Activated CD4-positive, alpha-beta memory T cell treated with anti-CD3 and anti-CD28 coated beads for 36 hours (primary cell): Measurements from ENCODE around the gene ATG5. TPM values are rescaled to one million over a fixed set of nuclear protein-coding genes. Genes with fewer than 3 reads are reported as not detected.

Experiments
- CTCF ChIA-PET: fragments of 350-600 bp; sonication (Branson Sonifier 250); formaldehyde crosslinking; loops from one replicate; lab custom pipeline; 2021; ENCODE audit warnings: antibody characterized with exemption, inconsistent platforms; lab: Charles Lee
- POLR2A ChIA-PET: fragments of 350-600 bp; sonication (Branson Sonifier 250); formaldehyde crosslinking; loops from one replicate; lab custom pipeline; 2021; ENCODE audit warnings: antibody characterized with exemption; lab: Charles Lee
- DNase-seq: peaks from one replicate; pipeline ENCODE4 v3.0.0-alpha.2; 2020
- H3K27ac Mint-ChIP-seq: one replicate; pipeline ENCODE4 v1.8.0; 2021; ENCODE audit warnings: mixed read lengths
- H3K27me3 Mint-ChIP-seq: one replicate; pipeline ENCODE4 v1.8.0; 2021; ENCODE audit warnings: mixed read lengths
- H3K36me3 Mint-ChIP-seq: one replicate; pipeline ENCODE4 v1.8.0; 2021; ENCODE audit warnings: mixed read lengths
- H3K4me1 Mint-ChIP-seq: one replicate; pipeline ENCODE4 v1.8.0; 2021; ENCODE audit warnings: low read depth, mixed read lengths
- H3K4me3 Mint-ChIP-seq: one replicate; pipeline ENCODE4 v1.8.0; 2021; ENCODE audit warnings: mild to moderate bottlenecking, mixed read lengths
- H3K9me3 Mint-ChIP-seq: one replicate; pipeline ENCODE4 v1.8.0; 2021; ENCODE audit warnings: mixed read lengths
- intact Hi-C: fragments of 100-400 bp; cut with micrococcal nuclease; formaldehyde crosslinking; loops from one replicate; pipeline ENCODE4 v1.15.1; 2023
- total RNA-seq, 2 experiments: library from RNA; stranded (reverse); gene quantifications; one replicate each; pipeline ENCODE4 v1.2.3, GENCODE V29; 2021

The ATG5 gene
- total RNA-seq, 2 experiments from 2014 or later: 29.2 TPM

GRCh38 chr6:106308985-106309384 lies 16.6 kb downstream of the ATG5 start:
- peaks cover 15% of the 10 kb centered on the region for H3K36me3 Mint-ChIP-seq
- CTCF ChIA-PET: interaction anchor here (1.7 to 1.9 kb wide), 2 partner anchors 8 to 86 kb away, joined by 4 to 7 read pairs; no protein-coding TSS in a partner anchor

GRCh38 chr6:106305740-106306139 lies 19.8 kb downstream of the ATG5 start:
- H3K27ac Mint-ChIP-seq: no peak overlapping the region
- no peaks in the 10 kb centered on the region for H3K9me3 Mint-ChIP-seq
- no peaks in the 10 kb centered on the region for H3K27me3 Mint-ChIP-seq
- CTCF ChIA-PET: interaction anchor here (1.4 kb wide), 1 partner anchor 32 kb away, joined by 4 read pairs; no protein-coding TSS in a partner anchor
- H3K36me3 Mint-ChIP-seq: peaks cover 6% of the 10 kb centered on the region
- DNase-seq: no peak
- POLR2A ChIA-PET: no interaction called here
- intact Hi-C loops: no loop called here
- H3K4me3 Mint-ChIP-seq: no peak overlapping the region
- peaks cover 11% of the 10 kb centered on the region for H3K4me1 Mint-ChIP-seq

More at GRCh38 chr6:106308985-106309384, 16.6 kb downstream of the ATG5 start:
- DNase-seq: no peak
- Mint-ChIP-seq H3K9me3 (no peaks in the 10 kb centered on the region), H3K27me3 (no peaks in the 10 kb centered on the region), H3K4me1 (peaks cover 33% of the 10 kb centered on the region), H3K27ac (no peak overlapping the region), H3K4me3 (no peak overlapping the region)
- POLR2A ChIA-PET: no interaction called here
- intact Hi-C loops: no loop called here

- Mint-ChIP-seq H3K27me3 (no peaks in the 10 kb centered on the region), H3K36me3 (no peaks in the 10 kb centered on the region), H3K27ac (no peak overlapping the region), H3K4me3 (no peak overlapping the region), H3K9me3 (no peaks in the 10 kb centered on the region), H3K4me1 (peaks cover 15% of the 10 kb centered on the region)
- DNase-seq: no peak
- ChIA-PET POLR2A (no interaction called here), CTCF (interaction anchor here (0.6 to 4.0 kb wide), 14 partner anchors 9 to 871 kb away, joined by 3 to 13 read pairs (median 3); no protein-coding TSS in a partner anchor)
- intact Hi-C loops: loop anchor here (1.0 to 5.0 kb wide), 3 partner anchors 204 to 868 kb away; no protein-coding TSS in a partner anchor
Observed at GRCh38 chr6:106300944-106301343, 24.6 kb downstream of the ATG5 start.

- peaks cover 12% of the 10 kb centered on the region for H3K4me1 Mint-ChIP-seq
- intact Hi-C loops: loop anchor here (2.0 to 5.0 kb wide), 2 partner anchors 203 to 867 kb away; no protein-coding TSS in a partner anchor
- no peak overlapping the region for H3K4me3 Mint-ChIP-seq
- H3K9me3 Mint-ChIP-seq: no peaks in the 10 kb centered on the region
- ChIA-PET POLR2A (no interaction called here), CTCF (interaction anchor here (1.0 to 4.0 kb wide), 9 partner anchors 10 to 870 kb away, joined by 3 to 13 read pairs (median 4); no protein-coding TSS in a partner anchor)
- no peak for DNase-seq
- H3K27ac Mint-ChIP-seq: no peak overlapping the region
- no peaks in the 10 kb centered on the region for H3K36me3 Mint-ChIP-seq
- no peaks in the 10 kb centered on the region for H3K27me3 Mint-ChIP-seq
Observed at GRCh38 chr6:106300020-106300780, 25.4 kb downstream of the ATG5 start.

GRCh38 chr6:106293116-106293515 lies 32.4 kb downstream of the ATG5 start:
- ChIA-PET CTCF (no interaction called here), POLR2A (interaction anchor here (0.6 kb wide), 1 partner anchor 23 kb away, joined by 3 read pairs; no protein-coding TSS in a partner anchor)
- DNase-seq: no peak
- Mint-ChIP-seq H3K4me3 (no peak overlapping the region), H3K27me3 (no peaks in the 10 kb centered on the region), H3K4me1 (peaks cover 9% of the 10 kb centered on the region), H3K36me3 (peaks cover 22% of the 10 kb centered on the region), H3K27ac (no peak overlapping the region), H3K9me3 (no peaks in the 10 kb centered on the region)
- intact Hi-C loops: no loop called here

GRCh38 chr6:106290954-106291353 lies 34.6 kb downstream of the ATG5 start:
- no peak for DNase-seq
- CTCF ChIA-PET: no interaction called here
- Mint-ChIP-seq H3K9me3 (no peaks in the 10 kb centered on the region), H3K4me3 (no peak overlapping the region), H3K27me3 (no peaks in the 10 kb centered on the region), H3K27ac (no peak overlapping the region), H3K4me1 (peaks cover 7% of the 10 kb centered on the region), H3K36me3 (peaks cover 22% of the 10 kb centered on the region)
- POLR2A ChIA-PET: no interaction called here
- intact Hi-C loops: no loop called here

- peaks cover 7% of the 10 kb centered on the region for H3K4me1 Mint-ChIP-seq
- no peaks in the 10 kb centered on the region for H3K27me3 Mint-ChIP-seq
- H3K9me3 Mint-ChIP-seq: no peaks in the 10 kb centered on the region
- CTCF ChIA-PET: interaction anchor here (0.6 kb wide), 1 partner anchor 11 kb away, joined by 3 read pairs; no protein-coding TSS in a partner anchor
- intact Hi-C loops: no loop called here
- H3K4me3 Mint-ChIP-seq: no peak overlapping the region
- POLR2A ChIA-PET: no interaction called here
- DNase-seq: no peak
- no peak overlapping the region for H3K27ac Mint-ChIP-seq
- H3K36me3 Mint-ChIP-seq: peaks cover 22% of the 10 kb centered on the region
Observed at GRCh38 chr6:106290032-106290431, 35.5 kb downstream of the ATG5 start.

GRCh38 chr6:106287215-106287614 lies 38.3 kb downstream of the ATG5 start:
- Mint-ChIP-seq H3K9me3 (no peaks in the 10 kb centered on the region), H3K27me3 (no peaks in the 10 kb centered on the region), H3K4me1 (peaks cover 8% of the 10 kb centered on the region), H3K36me3 (peaks cover 17% of the 10 kb centered on the region), H3K27ac (no peak overlapping the region), H3K4me3 (no peak overlapping the region)
- POLR2A ChIA-PET: no interaction called here
- no peak for DNase-seq
- intact Hi-C loops: no loop called here
- CTCF ChIA-PET: no interaction called here

- CTCF ChIA-PET: interaction anchor here (1.1 kb wide), 1 partner anchor 63 kb away, joined by 3 read pairs; no protein-coding TSS in a partner anchor
- intact Hi-C loops: no loop called here
Observed at GRCh38 chr6:106286746-106287145, 38.8 kb downstream of the ATG5 start.

GRCh38 chr6:106283481-106283880 lies 42.1 kb downstream of the ATG5 start:
- intact Hi-C loops: loop anchor here (5.0 kb wide), 1 partner anchor 181 kb away; no protein-coding TSS in a partner anchor
- CTCF ChIA-PET: no interaction called here
- Mint-ChIP-seq H3K27me3 (no peaks in the 10 kb centered on the region), H3K4me3 (no peak overlapping the region), H3K4me1 (peaks cover 31% of the 10 kb centered on the region), H3K36me3 (peaks cover 12% of the 10 kb centered on the region), H3K27ac (no peak overlapping the region), H3K9me3 (no peaks in the 10 kb centered on the region)
- POLR2A ChIA-PET: no interaction called here
- DNase-seq: no peak

More at GRCh38 chr6:106286746-106287145, 38.8 kb downstream of the ATG5 start:
- Mint-ChIP-seq H3K9me3 (no peaks in the 10 kb centered on the region), H3K36me3 (peaks cover 12% of the 10 kb centered on the region), H3K4me1 (peaks cover 12% of the 10 kb centered on the region), H3K27ac (no peak overlapping the region), H3K4me3 (no peak overlapping the region), H3K27me3 (no peaks in the 10 kb centered on the region)
- no peak for DNase-seq
- POLR2A ChIA-PET: interaction anchor here (0.7 kb wide), 1 partner anchor 29 kb away, joined by 3 read pairs; no protein-coding TSS in a partner anchor

- no peaks in the 10 kb centered on the region for H3K9me3 Mint-ChIP-seq
- H3K4me1 Mint-ChIP-seq: peaks cover 31% of the 10 kb centered on the region
- peaks cover 17% of the 10 kb centered on the region for H3K36me3 Mint-ChIP-seq
- H3K4me3 Mint-ChIP-seq: no peak overlapping the region
- POLR2A ChIA-PET: no interaction called here
- intact Hi-C loops: loop anchor here (1.0 to 5.0 kb wide), 2 partner anchors 8 to 179 kb away; no protein-coding TSS in a partner anchor
- no peak overlapping the region for H3K27ac Mint-ChIP-seq
- no peak for DNase-seq
- CTCF ChIA-PET: interaction anchor here (0.7 kb wide), 1 partner anchor 93 kb away, joined by 3 read pairs; no protein-coding TSS in a partner anchor
- H3K27me3 Mint-ChIP-seq: no peaks in the 10 kb centered on the region
Observed at GRCh38 chr6:106281661-106282060, 43.9 kb downstream of the ATG5 start.

- POLR2A ChIA-PET: no interaction called here
Observed at GRCh38 chr6:106281088-106281487, 44.5 kb downstream of the ATG5 start.

More at GRCh38 chr6:106281088-106281487, 44.5 kb downstream of the ATG5 start:
- no peak for DNase-seq
- Mint-ChIP-seq H3K9me3 (no peaks in the 10 kb centered on the region), H3K36me3 (peaks cover 21% of the 10 kb centered on the region), H3K27ac (no peak overlapping the region), H3K27me3 (no peaks in the 10 kb centered on the region), H3K4me3 (no peak overlapping the region), H3K4me1 (peaks cover 34% of the 10 kb centered on the region)
- CTCF ChIA-PET: interaction anchor here (0.7 to 1.7 kb wide), 3 partner anchors 58 to 850 kb away, joined by 3 to 7 read pairs (median 4); no protein-coding TSS in a partner anchor
- intact Hi-C loops: loop anchor here (1.0 to 5.0 kb wide), 2 partner anchors 8 to 179 kb away; no protein-coding TSS in a partner anchor
